B cell (primary cell): ENCODE data around the gene NAB1.

ENCODE experiments used
- EZH2 ChIP-seq: IDR thresholded peaks from 2 replicates; pipeline ENCODE4 v1.6.1; 2012; ENCODE audit warnings: borderline replicate concordance, low read depth, mild to moderate bottlenecking, moderate library complexity, low read length; ENCODE audit not compliant: insufficient read depth, poor library complexity, severe bottlenecking
- TF ChIP-seq, protein P1 (sequence below): fragments of 200-600 bp; IDR thresholded peaks from one replicate; pipeline ENCODE4 v1.8.0; 2022; ENCODE audit warnings: antibody characterized with exemption, mild to moderate bottlenecking

DNA sequence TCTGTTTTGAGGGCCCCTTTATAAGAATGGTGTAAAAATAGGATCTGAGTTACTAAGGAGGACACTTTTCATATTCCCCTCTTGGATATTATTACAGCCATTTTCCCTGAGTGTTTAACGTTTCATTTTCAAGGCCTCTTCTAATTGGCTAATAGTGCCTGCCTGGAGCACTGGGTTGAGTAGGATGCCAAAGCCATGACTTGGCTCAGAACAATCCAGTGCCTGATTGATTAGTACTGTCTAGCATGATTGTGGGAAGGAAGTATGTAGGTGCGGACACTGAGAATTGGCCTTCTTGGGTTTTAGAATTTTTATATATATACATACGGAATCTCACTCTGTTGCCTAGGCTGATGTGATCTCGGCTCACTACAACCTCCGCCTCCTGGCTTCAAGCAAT lies 66.1 kb downstream of the NAB1 start:
- TF ChIP-seq, protein P1, sequence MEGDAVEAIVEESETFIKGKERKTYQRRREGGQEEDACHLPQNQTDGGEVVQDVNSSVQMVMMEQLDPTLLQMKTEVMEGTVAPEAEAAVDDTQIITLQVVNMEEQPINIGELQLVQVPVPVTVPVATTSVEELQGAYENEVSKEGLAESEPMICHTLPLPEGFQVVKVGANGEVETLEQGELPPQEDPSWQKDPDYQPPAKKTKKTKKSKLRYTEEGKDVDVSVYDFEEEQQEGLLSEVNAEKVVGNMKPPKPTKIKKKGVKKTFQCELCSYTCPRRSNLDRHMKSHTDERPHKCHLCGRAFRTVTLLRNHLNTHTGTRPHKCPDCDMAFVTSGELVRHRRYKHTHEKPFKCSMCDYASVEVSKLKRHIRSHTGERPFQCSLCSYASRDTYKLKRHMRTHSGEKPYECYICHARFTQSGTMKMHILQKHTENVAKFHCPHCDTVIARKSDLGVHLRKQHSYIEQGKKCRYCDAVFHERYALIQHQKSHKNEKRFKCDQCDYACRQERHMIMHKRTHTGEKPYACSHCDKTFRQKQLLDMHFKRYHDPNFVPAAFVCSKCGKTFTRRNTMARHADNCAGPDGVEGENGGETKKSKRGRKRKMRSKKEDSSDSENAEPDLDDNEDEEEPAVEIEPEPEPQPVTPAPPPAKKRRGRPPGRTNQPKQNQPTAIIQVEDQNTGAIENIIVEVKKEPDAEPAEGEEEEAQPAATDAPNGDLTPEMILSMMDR, result no peak
- TF ChIP-seq EZH2, result no peak
